Suppressor macrophage (primary cell): ENCODE data around the gene C22orf15.

Experiments
- DNase-seq, 4 experiments: peaks; one replicate each; pipeline ENCODE4 v3.0.0-alpha.2; 2020 to 2022

Gene C22orf15

GRCh38 chr22:23750714-23751440 is 11.9 kb upstream of the C22orf15 start, which contains the start of gene ZNF70:
ZNF70 (minus strand) TSS chr22:23751112; CDS start chr22:23745140, 5,972 bp downstream.
- DNase-seq = peak; percentile 73 to 93 (median 84)

DNA sequence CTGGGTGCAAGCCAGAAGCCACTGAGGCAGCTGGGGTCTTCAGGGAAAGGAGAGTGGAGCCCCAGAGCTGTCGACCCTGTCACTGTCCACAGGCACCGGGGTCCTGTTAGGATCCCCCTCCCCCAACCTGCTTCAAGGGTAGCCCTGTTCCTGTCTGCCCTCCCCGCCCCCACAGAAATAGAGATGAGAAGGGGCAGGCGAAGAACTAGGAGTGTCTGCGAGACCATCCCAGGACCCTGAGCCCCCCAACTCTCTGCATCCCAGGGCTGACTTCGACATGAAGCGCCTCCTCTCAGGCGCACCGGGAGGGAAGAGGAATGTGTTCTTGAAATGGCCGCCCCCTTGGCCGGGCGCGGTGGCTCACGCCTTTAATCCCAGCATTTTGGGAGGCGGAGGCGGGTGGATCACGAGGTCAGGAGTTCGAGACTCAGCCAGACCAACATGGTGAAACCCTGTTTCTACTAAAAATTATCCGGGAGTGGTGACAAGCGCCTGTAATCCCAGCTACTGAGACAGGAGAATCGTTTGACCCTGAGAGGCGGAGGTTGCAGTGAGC is 11.3 kb upstream of the C22orf15 start:
- peak in 2 of 4 experiments; percentile 14 to 42 for DNase-seq

GRCh38 chr22:23752090-23752691 is 10.6 kb upstream of the C22orf15 start:
- no peak for DNase-seq

- no peak for DNase-seq
These were observed 10.0 kb upstream of the C22orf15 start for GRCh38 chr22:23752750-23753149.

DNA sequence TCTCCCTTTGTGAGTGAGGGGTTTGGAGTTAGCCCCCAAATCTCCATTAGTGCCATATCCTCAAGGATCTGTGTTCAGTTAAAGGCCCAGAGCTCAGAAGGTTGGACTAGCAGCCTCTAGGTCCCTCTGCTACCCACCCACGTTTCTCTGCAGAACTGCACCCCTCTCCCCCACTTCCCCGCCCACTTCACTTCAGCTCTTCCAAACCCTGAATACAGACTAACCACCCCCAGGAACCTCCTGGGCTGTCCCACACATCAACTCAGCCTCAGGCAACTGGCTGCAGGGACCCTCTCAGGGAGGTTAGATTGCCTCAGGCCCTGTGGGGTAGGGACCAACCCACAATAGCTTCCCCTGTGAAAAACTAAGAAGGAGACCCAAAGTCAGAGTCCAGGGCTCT is 9.4 kb upstream of the C22orf15 start:
- DNase-seq = peak in 2 of 4 experiments; percentile 23 to 24

DNA sequence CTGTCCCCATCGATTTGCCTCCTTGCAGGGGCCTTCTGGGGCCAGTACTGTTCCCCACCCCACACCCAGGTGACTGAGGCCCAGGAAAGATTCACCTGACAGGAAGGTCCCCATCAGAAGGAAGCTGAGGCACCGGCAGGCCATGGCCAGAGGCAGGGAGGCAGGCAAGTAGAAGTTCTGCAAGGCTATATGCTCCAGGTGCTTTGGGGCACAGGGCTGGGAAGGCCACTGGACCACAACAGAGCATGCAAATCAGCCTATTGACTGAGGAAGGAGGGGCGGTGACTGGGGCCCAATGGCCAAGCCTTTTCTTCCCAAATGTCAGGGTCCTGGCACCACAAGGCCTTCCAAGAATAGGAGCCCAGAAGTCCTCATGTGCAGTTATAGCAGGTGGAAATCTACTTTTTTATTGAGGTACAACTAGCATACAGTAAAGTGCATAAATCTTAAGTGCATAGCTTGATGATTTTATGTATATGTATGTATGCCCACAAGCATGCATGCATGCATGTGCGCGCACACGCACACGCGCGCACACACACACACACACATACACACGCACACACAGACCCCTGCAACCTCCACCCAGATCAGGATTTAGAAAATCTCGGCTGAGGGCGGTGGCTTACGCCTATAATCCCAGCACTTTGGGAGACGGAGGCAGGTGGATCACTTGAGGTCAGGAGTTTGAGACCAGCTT is 8.4 kb upstream of the C22orf15 start, which contains the start of gene VPREB3:
Gene VPREB3 (minus strand): TSS at position 206 of the 700 bp plus-strand sequence. CDS start 62 bp downstream, at position 144.
- DNase-seq = no peak

DNA sequence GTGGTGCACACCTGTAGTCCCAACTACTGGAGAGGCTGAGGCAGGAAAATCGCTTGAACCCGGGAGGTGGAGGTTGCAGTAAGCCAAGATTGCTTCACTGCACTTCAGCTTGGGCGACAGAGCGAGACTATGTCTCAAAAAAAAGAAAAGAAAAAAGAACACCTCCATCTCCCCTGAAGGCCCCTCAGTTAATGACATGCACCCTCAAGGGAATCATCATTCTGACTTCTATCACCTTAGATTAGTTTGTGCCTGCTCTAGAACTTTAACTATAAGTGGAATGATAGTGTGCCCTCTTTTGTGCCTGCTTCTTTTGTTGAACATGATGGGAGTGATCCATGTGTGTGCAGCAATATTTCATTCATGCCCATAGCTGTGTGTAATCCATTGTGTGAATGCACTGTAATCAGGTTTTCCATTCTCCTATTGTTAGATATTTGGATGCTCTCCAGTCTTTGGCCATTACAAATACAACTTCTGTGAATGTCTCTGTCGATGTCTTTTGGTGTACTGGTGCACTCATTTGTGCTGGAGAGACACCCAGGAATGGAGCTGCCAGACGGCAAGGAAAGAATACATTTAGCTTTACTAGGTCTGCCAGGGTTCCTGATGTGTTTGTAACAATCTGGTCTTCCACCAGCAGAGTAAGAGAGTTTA is 7.7 kb upstream of the C22orf15 start:
- DNase-seq = no peak

- DNase-seq = no peak
These were observed 7.1 kb upstream of the C22orf15 start for GRCh38 chr22:23755711-23756110.

GRCh38 chr22:23756891-23757290 is 5.9 kb upstream of the C22orf15 start:
- DNase-seq = no peak

- no peak for DNase-seq
These were observed 3.2 kb upstream of the C22orf15 start for GRCh38 chr22:23759566-23759965.

GRCh38 chr22:23760056-23760455 is 2.7 kb upstream of the C22orf15 start:
- DNase-seq = no peak

DNA sequence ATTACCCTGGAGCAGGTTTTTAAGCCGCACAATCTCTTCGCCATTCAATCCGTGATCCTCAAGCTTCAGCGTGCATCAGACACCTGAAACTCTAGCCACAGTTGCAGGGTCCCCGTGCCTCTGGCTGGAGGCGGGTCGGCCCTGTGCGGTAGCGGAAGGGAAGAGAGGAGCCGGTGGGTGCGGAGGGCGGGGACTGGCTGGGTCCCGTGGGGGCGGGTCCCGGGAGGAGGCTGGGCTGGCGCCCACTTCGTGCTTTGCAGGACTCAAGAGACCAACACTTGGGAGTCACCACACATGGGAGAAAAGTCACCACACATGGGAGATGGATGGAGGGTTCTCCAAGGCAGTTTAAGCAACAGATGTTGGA is 772 bp downstream of the C22orf15 start:
- DNase-seq = peak in 2 of 4 experiments; percentile 49 to 58

DNA sequence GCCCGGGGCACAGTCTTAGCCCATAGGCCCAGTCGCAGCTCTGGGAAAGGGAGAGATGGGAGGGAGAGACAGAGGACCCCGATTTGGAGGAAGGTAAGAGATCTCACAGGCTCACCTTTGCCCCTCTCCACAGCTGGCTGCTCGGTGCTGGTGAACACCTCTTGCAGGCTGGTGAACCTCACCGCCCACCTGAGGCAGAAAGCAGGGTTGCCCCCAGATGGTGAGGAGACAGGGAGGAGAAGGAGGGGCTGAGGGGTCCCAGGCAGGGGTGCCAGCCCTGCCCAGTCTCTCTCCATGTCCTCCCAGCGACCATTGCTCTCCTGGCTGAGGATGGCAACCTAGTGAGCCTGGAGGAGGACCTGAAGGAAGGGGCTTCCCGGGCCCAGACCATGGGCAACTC is 1.2 kb downstream of the C22orf15 start:
- no peak for DNase-seq

GRCh38 chr22:23764899-23765881 is 2.4 kb downstream of the C22orf15 start:
- no peak for DNase-seq

GRCh38 chr22:23767303-23767672 is 4.5 kb downstream of the C22orf15 start:
- DNase-seq = no peak

GRCh38 chr22:23767673-23768548 is 5.1 kb downstream of the C22orf15 start, which contains the start of gene CHCHD10:
CHCHD10 (minus strand) TSS chr22:23767972; CDS start chr22:23767874, 98 bp downstream.
- DNase-seq = peak; percentile 94 to 97 (median 96)

DNA sequence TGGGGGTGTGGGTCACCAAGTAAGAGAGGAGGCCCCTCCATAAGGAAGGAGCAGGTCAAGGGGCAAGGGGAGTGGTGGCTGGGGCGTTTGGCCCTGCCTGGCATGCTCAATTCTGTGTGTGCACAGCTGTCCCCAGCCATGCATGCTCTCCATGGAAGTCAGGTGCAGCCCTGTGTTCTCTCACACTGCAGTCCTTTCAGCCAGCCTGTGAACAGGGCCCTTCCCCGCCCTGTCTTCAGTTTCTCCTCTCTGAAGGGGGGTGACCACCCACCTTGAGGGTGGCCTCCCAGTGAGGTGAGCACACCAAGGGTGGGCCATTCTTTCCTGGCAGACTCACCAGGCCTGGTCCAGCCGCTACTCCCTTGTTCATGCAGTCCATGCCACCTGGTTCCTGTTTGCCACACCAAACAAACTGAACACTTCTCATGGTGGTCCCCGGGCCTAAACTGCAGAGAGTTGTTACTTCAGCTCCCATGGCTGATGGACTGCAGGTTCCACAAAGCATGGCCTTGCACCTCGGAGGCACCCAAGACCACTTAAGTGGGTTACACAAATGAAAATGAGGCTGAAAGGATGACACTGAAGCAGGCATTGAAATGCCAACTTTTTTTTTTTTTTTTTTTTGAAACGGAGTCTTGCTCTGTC is 6.7 kb downstream of the C22orf15 start:
- DNase-seq = no peak

DNA sequence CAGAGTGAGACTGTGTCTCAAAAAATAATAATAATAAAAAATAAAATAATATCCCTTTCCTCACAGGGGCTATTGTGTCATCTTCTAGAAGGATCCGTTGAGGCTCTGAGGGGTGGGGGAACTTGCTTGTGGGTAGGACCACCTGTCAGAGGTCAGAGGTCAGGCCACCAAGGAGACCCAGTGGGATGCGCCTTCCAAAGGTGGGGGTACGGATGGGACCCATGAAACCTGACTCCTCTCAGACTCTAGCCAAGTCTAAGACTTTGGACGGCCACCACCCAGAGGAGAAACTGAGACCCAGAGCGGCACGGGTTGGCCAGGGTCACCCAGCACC is 9.5 kb downstream of the C22orf15 start:
- no peak for DNase-seq

DNA sequence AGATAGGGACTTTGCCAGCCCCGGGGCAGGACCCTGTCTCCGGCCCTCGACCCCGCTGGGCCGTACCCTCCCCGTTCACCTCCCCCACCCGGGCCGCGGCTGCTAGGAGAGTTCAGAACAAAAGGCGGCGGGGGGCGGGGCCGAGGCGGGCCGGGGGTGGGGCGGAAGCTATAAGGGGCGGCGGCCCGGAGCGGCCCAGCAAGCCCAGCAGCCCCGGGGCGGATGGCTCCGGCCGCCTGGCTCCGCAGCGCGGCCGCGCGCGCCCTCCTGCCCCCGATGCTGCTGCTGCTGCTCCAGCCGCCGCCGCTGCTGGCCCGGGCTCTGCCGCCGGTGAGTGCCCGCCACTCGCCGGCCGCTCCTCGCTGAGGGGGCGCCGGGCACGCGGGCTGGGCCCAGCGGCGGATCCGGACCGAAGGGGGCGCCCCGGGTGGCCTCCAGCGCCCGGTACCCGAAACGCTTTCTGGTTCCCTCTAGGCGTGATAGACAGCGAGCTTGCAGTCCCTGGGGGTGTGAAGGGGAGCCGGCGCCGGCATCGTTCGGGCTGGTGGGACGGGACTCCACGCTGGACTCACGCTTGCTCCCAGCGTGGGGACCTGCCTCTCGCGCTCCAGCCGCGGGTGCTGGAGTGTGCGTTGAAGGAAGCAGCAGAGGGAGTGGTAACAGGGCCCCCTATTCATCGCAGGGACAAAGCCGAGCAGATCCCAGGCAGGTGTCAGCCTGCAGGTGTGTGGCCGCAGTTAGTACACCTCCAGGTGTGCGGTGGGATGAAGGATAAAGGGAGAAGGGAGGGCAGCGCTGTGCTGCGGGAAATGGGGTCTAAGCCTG is 10.1 kb downstream of the C22orf15 start, which contains the start of gene MMP11:
Gene MMP11 (plus strand): TSS at position 201 of the 825 bp plus-strand sequence. CDS start 22 bp downstream, at position 223.
- DNase-seq = peak; percentile 31 to 73 (median 51)
